OCI-LY1 (cell line): Measurements from ENCODE around the gene EXOC6.

Source experiments
- EZH2 ChIP-seq: fragments of 200-600 bp; sonication (generic), shearing (Covaris generic); IDR thresholded peaks from 2 replicates; pipeline ENCODE4 v1.8.0; 2017; ENCODE audit warnings: borderline replicate concordance, mixed run types, mild to moderate bottlenecking, antibody characterized with exemption, low read length, moderate library complexity, mixed read lengths
- TF ChIP-seq, protein P1 (sequence below): fragments of 200-600 bp; sonication (generic), shearing (Covaris generic); IDR thresholded peaks from 2 replicates; pipeline ENCODE4 v1.5.1; 2017; ENCODE audit warnings: mild to moderate bottlenecking, antibody characterized with exemption, low read length, moderate library complexity, mixed read lengths

GRCh38 chr10:92814790-92815189, 33.5 kb upstream of the EXOC6 start:
- TF ChIP-seq, protein P1, sequence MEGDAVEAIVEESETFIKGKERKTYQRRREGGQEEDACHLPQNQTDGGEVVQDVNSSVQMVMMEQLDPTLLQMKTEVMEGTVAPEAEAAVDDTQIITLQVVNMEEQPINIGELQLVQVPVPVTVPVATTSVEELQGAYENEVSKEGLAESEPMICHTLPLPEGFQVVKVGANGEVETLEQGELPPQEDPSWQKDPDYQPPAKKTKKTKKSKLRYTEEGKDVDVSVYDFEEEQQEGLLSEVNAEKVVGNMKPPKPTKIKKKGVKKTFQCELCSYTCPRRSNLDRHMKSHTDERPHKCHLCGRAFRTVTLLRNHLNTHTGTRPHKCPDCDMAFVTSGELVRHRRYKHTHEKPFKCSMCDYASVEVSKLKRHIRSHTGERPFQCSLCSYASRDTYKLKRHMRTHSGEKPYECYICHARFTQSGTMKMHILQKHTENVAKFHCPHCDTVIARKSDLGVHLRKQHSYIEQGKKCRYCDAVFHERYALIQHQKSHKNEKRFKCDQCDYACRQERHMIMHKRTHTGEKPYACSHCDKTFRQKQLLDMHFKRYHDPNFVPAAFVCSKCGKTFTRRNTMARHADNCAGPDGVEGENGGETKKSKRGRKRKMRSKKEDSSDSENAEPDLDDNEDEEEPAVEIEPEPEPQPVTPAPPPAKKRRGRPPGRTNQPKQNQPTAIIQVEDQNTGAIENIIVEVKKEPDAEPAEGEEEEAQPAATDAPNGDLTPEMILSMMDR: no peak
- TF ChIP-seq EZH2: no peak
